Prostate gland (tissue), 2 donors: ENCODE data around the gene TJP2. TPM values are rescaled to one million over a fixed set of nuclear protein-coding genes. Genes with fewer than 3 reads are reported as not detected.

Source experiments
- DNase-seq: peaks from one replicate; pipeline ENCODE4 v3.0.0-alpha.2; 2019; ENCODE audit warnings: low spot score
- H3K27ac ChIP-seq, 2 donors: fragments of 200-600 bp; sonication (generic); 2 replicates each; pipeline ENCODE4 v1.5.1; 2017 to 2019
- H3K27me3 ChIP-seq: fragments of 200-600 bp; sonication (generic); replicated peaks from 2 replicates; pipeline ENCODE4 v1.5.1; 2019; ENCODE audit not compliant: insufficient read depth
- H3K36me3 ChIP-seq, 2 donors: fragments of 200-600 bp; sonication (generic); 1 replicate in 1 of 2; 2 replicates in 1 of 2; pipeline versions ENCODE4 v1.5.1 to v1.8.1; 2017 to 2019
- H3K4me1 ChIP-seq: fragments of 200-600 bp; sonication (generic); replicated peaks from 2 replicates; pipeline ENCODE4 v1.5.1; 2019
- H3K4me3 ChIP-seq, 2 donors: fragments of 200-600 bp; sonication (generic); 2 replicates each; pipeline ENCODE4 v1.5.1; 2017 to 2019
- H3K9me3 ChIP-seq: fragments of 200-600 bp; sonication (generic); 2 replicates; pipeline ENCODE4 v1.5.1; 2017
- POLR2A ChIP-seq: fragments of 450-650 bp; IDR thresholded peaks from one replicate; pipeline ENCODE4 v1.6.1; 2016; ENCODE audit warnings: antibody characterized with exemption, mild to moderate bottlenecking
- POLR2AphosphoS5 ChIP-seq: sonication (generic); formaldehyde crosslinking; IDR thresholded peaks from one replicate; pipeline ENCODE4 v1.6.1; 2017; ENCODE audit warnings: antibody characterized with exemption
- WGBS: methylation state at CpG from one replicate; pipeline ENCODE4 v1.1.5; 2018; 5-methylcytosine and 5-hydroxymethylcytosine counted together
- intact Hi-C: fragments of 100-400 bp; cut with DNase I; formaldehyde crosslinking; loops from one replicate; pipeline ENCODE4 v1.14.2; 2022
- total RNA-seq, 2 donors: library from RNA; depleted of rRNA; stranded (reverse); fragments of >200 nt; gene quantifications; one replicate each; pipeline ENCODE4 v1.1.0, GENCODE V29; 2016
- TF ChIP-seq, protein P1 (sequence below), 4 experiments: fragments of 200-600 bp in 2 of 4; fragments of 450-650 bp in 2 of 4; sonication (generic) in 2 of 4; IDR thresholded peaks; 1 replicate in 3 of 4; 2 replicates in 1 of 4; pipeline ENCODE4 v1.5.1; 2016 to 2019; ENCODE audit warnings: antibody characterized with exemption in 4 of 4, mild to moderate bottlenecking in 2 of 4, moderate library complexity in 2 of 4

TJP2 gene
- total RNA-seq, 2 donors from 2014 or later = 117 to 166 TPM

DNA sequence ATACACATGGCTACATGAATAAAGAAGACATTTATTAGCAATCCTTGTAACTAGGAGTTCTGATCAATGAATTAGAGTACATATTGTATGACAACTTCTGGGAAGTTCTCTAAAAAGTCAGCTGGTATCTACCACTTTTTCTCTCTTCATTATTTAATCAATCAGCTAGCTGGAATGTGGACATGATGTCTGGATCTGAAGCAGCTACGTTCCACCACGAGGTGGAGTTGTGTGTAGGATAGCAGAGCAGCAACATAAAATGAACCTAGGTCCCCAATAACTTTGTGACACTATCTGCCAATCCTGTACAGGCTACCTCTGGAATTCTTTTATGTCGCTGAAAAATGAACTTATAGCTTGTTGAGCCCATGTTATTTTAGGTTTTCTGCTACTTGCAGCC lies 118.0 kb downstream of the TJP2 start:
- 92% methylated on average over 3 of the region's 3 CpGs for WGBS
- intact Hi-C loops = no loop called here
- Histone ChIP-seq H3K27ac (no peak overlapping the region), H3K27me3 (no peaks in the 10 kb centered on the region), H3K36me3 (no peaks in the 10 kb centered on the region), H3K9me3 (no peaks in the 10 kb centered on the region), H3K4me1 (no peaks in the 10 kb centered on the region), H3K4me3 (no peak overlapping the region)
- DNase-seq = no peak
- TF ChIP-seq, protein P1, sequence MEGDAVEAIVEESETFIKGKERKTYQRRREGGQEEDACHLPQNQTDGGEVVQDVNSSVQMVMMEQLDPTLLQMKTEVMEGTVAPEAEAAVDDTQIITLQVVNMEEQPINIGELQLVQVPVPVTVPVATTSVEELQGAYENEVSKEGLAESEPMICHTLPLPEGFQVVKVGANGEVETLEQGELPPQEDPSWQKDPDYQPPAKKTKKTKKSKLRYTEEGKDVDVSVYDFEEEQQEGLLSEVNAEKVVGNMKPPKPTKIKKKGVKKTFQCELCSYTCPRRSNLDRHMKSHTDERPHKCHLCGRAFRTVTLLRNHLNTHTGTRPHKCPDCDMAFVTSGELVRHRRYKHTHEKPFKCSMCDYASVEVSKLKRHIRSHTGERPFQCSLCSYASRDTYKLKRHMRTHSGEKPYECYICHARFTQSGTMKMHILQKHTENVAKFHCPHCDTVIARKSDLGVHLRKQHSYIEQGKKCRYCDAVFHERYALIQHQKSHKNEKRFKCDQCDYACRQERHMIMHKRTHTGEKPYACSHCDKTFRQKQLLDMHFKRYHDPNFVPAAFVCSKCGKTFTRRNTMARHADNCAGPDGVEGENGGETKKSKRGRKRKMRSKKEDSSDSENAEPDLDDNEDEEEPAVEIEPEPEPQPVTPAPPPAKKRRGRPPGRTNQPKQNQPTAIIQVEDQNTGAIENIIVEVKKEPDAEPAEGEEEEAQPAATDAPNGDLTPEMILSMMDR (IDR thresholded peaks at IDR 0.05) = no peak
- no peak for TF ChIP-seq POLR2A
- TF ChIP-seq POLR2AphosphoS5 = no peak

DNA sequence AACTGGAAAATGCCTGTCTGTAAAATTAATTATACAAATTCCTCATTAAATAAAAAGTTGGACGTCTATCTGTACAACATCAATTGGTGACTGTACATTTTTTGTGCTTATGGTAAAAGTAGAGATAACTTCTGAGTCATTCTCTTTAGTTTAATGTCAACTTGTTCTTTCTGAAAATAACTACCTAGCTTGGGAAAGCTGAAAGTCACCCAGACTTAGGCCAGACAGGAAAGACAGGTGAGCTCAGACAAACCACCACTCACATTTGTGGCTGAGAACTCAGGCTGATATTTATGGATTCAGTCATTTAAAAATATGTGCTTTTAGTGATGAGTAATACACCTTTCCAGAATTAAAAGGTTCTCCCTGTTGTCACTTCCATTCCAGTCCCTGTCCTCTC lies 119.1 kb downstream of the TJP2 start:
- Histone ChIP-seq H3K9me3 (no peaks in the 10 kb centered on the region), H3K36me3 (no peaks in the 10 kb centered on the region), H3K27ac (no peak overlapping the region), H3K4me1 (no peaks in the 10 kb centered on the region), H3K27me3 (no peaks in the 10 kb centered on the region), H3K4me3 (no peak overlapping the region)
- 22% methylated on average over 1 of the region's 1 CpG for WGBS
- TF ChIP-seq POLR2A = no peak
- TF ChIP-seq, protein P1 (IDR thresholded peaks at IDR 0.05) = no peak
- no peak for TF ChIP-seq POLR2AphosphoS5
- no peak for DNase-seq
- intact Hi-C loops = no loop called here

DNA sequence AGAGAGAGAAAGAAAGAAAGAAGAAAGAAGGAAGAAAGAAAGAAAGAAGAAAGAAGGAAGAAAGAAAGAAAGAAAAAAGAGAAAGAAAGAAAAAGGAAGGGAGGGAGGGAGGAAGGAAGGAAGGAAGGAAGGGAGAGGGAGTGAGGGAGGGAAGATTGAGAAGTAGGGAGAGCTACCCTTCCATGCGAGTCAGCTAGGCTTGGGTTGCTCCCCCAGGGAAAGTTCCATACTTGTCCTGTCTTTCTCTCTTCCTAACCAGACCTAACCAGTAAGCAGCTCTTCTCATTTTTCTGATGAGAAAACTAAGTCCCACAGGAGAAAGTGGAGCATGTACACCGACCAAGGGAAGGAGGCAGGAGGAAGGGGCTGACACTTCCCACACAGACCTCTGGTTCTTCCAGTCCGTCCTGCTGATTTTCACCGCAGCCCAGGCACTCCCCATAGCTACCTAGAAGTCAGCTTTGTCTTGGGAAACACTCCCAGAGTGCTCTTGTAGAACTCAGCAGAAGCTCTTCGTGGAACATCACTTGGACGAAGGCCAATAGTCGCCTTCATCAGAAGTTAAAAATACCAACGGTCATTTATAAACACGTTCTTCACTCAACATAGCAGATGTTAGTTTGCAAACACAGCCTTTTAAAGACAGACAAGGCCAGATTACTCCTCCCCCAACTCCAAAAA lies 121.9 kb downstream of the TJP2 start:
- Histone ChIP-seq H3K27ac (no peak overlapping the region), H3K4me1 (no peaks in the 10 kb centered on the region), H3K27me3 (no peaks in the 10 kb centered on the region), H3K4me3 (no peak overlapping the region), H3K36me3 (no peaks in the 10 kb centered on the region), H3K9me3 (no peaks in the 10 kb centered on the region)
- TF ChIP-seq POLR2AphosphoS5 (no peak), POLR2A (no peak)
- TF ChIP-seq, protein P1 (IDR thresholded peaks at IDR 0.05) = no peak
- no peak for DNase-seq
- intact Hi-C loops = no loop called here
- 34% methylated on average over 9 of the region's 9 CpGs for WGBS

DNA sequence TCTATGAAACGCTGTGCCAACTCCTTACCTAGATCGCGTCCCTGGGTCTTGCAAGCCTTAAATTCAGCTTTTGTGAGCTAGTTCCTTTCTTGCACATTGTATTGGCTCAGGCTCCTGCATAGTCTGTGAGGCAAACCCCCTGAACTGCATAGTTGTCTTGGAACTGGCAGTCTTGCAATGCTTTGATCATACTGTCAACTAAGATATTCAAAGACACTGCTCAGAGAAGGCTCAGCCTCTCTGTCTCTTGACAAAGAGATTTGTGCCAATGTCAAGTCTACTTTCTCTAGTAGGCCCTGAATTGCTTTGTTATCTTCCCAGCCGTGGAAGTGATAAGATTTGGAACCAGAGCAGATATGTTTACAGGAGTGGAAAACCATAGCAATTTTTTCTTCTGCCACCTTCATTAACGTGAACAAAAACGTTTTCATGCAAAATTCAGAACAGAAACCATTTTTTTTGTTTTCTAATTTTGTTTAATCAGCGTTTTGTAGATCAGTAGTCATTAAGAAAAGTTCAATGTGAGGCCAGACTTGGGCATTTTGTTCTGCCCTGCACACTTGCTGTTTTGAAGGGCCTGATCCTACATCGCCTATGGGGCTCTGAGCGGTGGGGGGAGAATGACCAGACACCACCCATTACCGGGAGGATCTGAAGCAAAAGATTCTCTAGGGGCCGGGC lies 123.4 kb downstream of the TJP2 start:
- Histone ChIP-seq H3K4me1 (no peaks in the 10 kb centered on the region), H3K4me3 (no peak overlapping the region), H3K27me3 (no peaks in the 10 kb centered on the region), H3K36me3 (no peaks in the 10 kb centered on the region), H3K9me3 (no peaks in the 10 kb centered on the region), H3K27ac (no peak overlapping the region)
- DNase-seq = no peak
- intact Hi-C loops = no loop called here
- WGBS = 65% methylated on average over 11 of the region's 11 CpGs
- TF ChIP-seq POLR2AphosphoS5 (no peak), POLR2A (no peak)
- TF ChIP-seq, protein P1 (IDR thresholded peaks at IDR 0.05) = no peak

DNA sequence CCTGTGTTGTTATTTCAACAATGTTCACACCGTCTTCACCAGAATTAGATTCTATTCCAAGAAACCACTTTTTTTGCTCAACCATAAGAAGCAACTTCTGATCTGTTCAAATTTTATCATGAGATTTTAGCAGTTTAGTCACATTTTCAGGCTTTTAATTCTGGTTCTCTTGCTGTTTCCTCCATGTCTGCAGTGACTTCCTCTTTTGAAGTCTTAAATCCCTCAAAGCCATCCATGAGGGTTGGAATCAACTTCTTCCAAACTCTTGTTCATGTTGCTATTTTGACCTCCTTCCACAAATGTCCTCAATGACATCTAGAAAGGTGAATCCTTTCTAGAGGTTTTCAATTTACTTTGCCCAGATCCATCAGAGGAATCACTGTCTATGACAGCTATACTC lies 125.2 kb downstream of the TJP2 start:
- TF ChIP-seq POLR2AphosphoS5 (no peak), POLR2A (no peak)
- TF ChIP-seq, protein P1 (IDR thresholded peaks at IDR 0.05) = no peak
- H3K36me3 ChIP-seq = no peaks in the 10 kb centered on the region
- no peaks in the 10 kb centered on the region for H3K27me3 ChIP-seq
- no peak for DNase-seq
- intact Hi-C loops = no loop called here
- no peaks in the 10 kb centered on the region for H3K9me3 ChIP-seq
- WGBS = 91% methylated on average over 1 of the region's 1 CpG
- H3K4me1 ChIP-seq = no peaks in the 10 kb centered on the region
- no peak overlapping the region for H3K4me3 ChIP-seq
- no peak overlapping the region for H3K27ac ChIP-seq
